Measurements from ENCODE around the gene CRHR1.

- TF ChIP-seq GATA3 (IDR thresholded peaks at IDR 0.05; ENCODE audit: low read depth, low read length) (no peak), GATA2 (IDR thresholded peaks at IDR 0.05; ENCODE audit: low read depth, low read length) (no peak)
Measured at GRCh38 chr17:45792995-45793755, 9.1 kb downstream of the CRHR1 start.
